Astrocyte of the spinal cord (primary cell): Measurements from ENCODE around the gene ARMH2.
"Not testable (repeated sequence)": the region's sequence is repeated elsewhere in the genome, so short reads cannot be mapped to it uniquely, and the experiment has no call there.

ENCODE experiments used
- DNase-seq: peaks from one replicate; pipeline ENCODE4 v3.0.0; 2011; ENCODE audit warnings: low read depth, low spot score
- H3K4me3 ChIP-seq: 2 replicates; pipeline ENCODE4 v1.5.1; 2011; ENCODE audit warnings: low read depth, mild to moderate bottlenecking, low read length, moderate library complexity
- in situ Hi-C: cut with HindIII; loops from 2 replicates; pipeline ENCODE4 v1.10.0; 2017; ENCODE audit warnings: low sequenced_read_pairs
- TF ChIP-seq, protein P1 (sequence below): IDR thresholded peaks from 2 replicates; pipeline ENCODE4 v1.5.1; 2012; ENCODE audit warnings: low read depth, mild to moderate bottlenecking, low read length, inconsistent platforms

ARMH2 gene

DNA sequence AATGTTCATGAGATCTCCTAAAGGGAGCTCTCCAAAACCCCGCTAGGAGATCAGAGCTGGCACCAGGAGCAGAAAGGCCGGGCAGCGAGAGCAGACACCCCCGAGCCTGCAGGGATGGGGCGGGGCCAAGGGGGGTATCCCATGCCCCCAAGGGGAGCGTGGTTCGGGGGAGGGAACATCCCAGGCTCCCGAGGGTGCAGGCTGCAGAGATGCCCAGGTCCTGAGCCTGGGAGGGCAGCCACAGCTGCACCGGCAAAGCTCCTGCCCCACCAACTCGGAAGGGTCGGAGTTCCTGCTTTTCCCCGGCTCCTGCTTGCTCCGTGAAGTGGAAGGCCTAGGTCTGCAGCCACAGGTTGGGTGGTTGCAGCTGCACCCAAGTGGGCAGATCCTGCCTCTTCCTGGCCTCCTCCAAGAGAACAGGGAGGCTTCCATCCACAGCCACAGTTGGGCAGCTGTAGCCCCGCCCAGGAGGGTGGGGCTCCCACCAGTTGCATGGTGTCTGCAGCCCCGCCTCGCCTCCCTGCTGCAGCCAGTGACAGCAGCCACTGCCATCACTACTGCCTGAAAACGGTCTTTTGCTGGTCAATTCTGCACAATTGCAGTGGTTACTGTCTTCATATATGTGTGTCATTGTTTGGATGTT is 37.4 kb downstream of the ARMH2 start:
- in situ Hi-C loops = no loop called here

DNA sequence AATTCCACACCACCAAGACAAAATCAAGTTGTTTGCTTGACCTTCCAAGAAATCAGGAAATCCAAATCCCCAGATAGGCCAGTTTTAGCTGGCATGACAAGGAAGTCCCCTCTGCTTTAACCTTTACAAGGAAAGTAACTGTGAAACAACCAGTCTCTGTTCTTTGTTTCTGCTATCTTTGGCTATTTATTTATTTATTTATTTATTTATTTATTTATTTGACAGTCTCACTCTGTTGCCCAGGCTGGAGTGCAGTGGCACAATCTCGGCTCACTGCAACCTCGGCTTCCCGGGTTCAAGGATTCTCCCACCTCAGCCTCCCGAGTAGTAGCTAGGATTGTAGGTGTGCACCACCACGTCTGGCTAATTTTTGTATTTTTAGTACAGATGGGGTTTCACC is 38.5 kb downstream of the ARMH2 start:
- in situ Hi-C loops = no loop called here
- TF ChIP-seq, protein P1, sequence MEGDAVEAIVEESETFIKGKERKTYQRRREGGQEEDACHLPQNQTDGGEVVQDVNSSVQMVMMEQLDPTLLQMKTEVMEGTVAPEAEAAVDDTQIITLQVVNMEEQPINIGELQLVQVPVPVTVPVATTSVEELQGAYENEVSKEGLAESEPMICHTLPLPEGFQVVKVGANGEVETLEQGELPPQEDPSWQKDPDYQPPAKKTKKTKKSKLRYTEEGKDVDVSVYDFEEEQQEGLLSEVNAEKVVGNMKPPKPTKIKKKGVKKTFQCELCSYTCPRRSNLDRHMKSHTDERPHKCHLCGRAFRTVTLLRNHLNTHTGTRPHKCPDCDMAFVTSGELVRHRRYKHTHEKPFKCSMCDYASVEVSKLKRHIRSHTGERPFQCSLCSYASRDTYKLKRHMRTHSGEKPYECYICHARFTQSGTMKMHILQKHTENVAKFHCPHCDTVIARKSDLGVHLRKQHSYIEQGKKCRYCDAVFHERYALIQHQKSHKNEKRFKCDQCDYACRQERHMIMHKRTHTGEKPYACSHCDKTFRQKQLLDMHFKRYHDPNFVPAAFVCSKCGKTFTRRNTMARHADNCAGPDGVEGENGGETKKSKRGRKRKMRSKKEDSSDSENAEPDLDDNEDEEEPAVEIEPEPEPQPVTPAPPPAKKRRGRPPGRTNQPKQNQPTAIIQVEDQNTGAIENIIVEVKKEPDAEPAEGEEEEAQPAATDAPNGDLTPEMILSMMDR = no peak
- H3K4me3 ChIP-seq = no peak overlapping the region
- no peak for DNase-seq

More for the DNA sequence above, 37.4 kb downstream of the ARMH2 start:
- TF ChIP-seq, protein P1 = no peak
- DNase-seq = no peak
- no peak overlapping the region for H3K4me3 ChIP-seq

DNA sequence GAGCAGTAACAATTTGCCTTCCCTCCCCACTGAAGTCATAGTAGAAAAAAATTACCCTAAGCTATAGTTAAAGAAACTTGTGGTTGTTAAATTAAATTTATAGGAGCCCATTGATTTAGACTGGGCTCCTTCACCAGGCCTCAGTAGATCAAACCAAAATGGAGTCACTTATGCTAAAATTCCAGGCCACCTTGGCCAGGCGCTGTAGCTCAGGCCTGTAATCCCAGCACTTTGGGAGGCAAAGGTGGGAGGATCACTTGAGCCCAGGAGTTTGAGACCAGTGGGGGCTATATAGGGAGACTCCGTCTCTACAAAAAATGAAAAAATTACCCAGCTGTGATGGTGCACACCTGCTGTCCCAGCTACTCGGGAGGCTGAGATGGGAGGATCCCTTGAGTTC is 39.0 kb downstream of the ARMH2 start:
- DNase-seq = no peak
- no peak overlapping the region for H3K4me3 ChIP-seq
- TF ChIP-seq, protein P1 = no peak
- in situ Hi-C loops = no loop called here

DNA sequence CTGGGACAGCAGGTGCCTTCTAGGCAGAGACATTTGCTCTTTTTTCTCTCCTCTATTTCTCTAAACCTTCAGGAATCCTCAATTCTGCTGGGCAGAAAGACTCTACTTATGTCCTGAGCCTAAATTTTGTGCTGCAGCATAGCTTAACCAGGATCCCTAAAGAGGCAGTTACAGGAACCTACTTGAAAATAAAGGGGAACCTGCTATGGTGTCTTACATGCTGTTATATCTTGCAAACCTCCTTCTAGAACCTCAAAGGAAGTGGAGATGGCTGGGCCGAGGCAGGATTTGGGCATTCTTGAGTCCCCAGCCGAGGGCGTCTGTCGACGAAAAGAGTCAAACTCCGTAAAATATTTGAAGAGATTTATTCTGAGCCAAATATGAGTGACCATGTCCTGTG is 41.1 kb downstream of the ARMH2 start:
- TF ChIP-seq, protein P1 = no peak
- in situ Hi-C loops = no loop called here
- no peak for DNase-seq
- H3K4me3 ChIP-seq = no peak overlapping the region

DNA sequence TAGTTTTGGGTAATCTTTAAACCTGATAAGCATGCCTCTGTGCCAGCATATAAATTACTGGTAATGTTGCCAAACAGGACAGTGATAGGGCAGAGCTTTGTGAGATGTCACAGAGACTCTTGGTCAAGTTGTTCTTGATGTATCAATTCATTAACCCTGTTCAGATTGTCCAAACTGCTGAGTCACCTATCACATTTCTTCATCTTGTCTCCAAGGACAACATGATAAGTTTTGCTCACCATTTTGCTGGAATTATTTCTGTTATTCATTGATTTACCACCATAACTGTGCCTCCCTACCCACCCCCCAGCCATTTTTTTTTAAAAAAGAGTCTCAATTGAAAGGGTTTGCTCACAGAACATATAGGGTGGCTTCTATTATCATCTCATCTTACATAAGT is 43.4 kb downstream of the ARMH2 start:
- no peak for DNase-seq
- in situ Hi-C loops = no loop called here
- TF ChIP-seq, protein P1 = no peak

DNA sequence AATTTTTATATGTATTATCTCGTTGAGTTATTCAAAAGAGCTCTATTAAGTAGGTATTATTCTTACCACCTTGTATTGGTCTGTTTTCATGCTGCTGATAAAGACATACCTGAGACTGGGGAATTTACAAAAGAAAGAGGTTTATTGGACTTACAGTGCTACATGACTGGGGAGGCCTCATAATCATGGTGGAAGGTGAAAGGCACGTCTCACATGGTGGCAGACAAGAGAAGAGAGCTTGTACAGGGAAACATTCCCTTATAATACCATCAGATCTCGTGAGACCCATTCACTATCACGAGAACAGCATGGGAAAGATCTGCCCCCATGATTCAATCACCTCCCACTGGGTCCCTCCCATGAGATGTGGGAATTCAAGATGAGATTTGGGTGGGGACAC is 44.3 kb downstream of the ARMH2 start:
- DNase-seq, H3K4me3 ChIP-seq, in situ Hi-C loops: not testable (repeated sequence)

More for the DNA sequence above, 43.4 kb downstream of the ARMH2 start:
- no peak overlapping the region for H3K4me3 ChIP-seq

DNA sequence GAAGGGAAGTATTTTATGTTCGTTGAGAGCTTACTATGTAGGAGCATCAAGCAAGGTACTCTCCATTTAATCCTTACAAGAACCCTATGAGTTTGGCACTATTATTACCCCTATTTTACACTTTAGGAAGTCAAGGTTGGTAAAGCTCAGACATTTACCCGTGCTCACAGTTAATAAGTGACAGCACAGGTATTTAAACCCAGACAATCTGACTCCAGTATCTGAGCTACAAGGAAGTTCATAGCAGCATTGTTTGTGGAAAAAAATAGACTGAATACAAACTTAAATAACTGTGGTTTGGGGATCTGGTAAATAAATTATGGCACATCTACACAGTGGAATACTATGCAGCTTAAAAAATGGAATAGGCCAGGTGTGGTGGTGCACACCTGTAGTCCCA is 45.2 kb downstream of the ARMH2 start:
- no peak overlapping the region for H3K4me3 ChIP-seq
- in situ Hi-C loops = no loop called here
- no peak for DNase-seq
- TF ChIP-seq, protein P1 = no peak
